Endothelial cell of umbilical vein (primary cell): ENCODE results near the gene GPR78. TPM values are rescaled to one million over a fixed set of nuclear protein-coding genes. Genes with fewer than 3 reads are reported as not detected.

ENCODE experiments used
- BruUV-seq: library from RNA; stranded (reverse); fragments of 400-500 nt; replicated peaks from 2 replicates; lab custom pipeline; 2021; lab: Mats Ljungman, UMichigan
- CTCF ChIA-PET: fragments of 300-600, 350-600 bp; sonication (Branson Sonifier 250); formaldehyde crosslinking; loops from one replicate; lab custom pipeline; 2021; ENCODE audit warnings: antibody characterized with exemption, inconsistent platforms; lab: Charles Lee
- POLR2A ChIA-PET: fragments of 300-600, 350-600 bp; sonication (Branson Sonifier 250); formaldehyde crosslinking; loops from one replicate; lab custom pipeline; 2021; ENCODE audit warnings: antibody characterized with exemption, inconsistent platforms; lab: Charles Lee
- DNase-seq: peaks from one replicate; pipeline ENCODE4 v3.0.0-alpha.2; 2011; ENCODE audit warnings: low read depth, low spot score
- FAIRE-seq: peaks from 2 replicates; lab custom pipeline; 2011; peaks lifted over from hg19 to GRCh38; lab: Jason Lieb, UNC
- H2AFZ ChIP-seq: 2 replicates; pipeline ENCODE4 v1.6.0; 2012; ENCODE audit warnings: low read depth, low read length, control low read depth, inconsistent platforms
- H3K27ac ChIP-seq: 2 replicates; pipeline ENCODE4 v1.5.1; 2011; ENCODE audit warnings: low read depth, mild to moderate bottlenecking, control low read depth, low read length, moderate library complexity; ENCODE audit not compliant: insufficient read depth
- H3K27me3 ChIP-seq, 2 experiments: 2 replicates each; pipeline versions ENCODE4 v1.6.0 to v1.6.1; 2011; ENCODE audit warnings: low read length in 2 of 2, mixed read lengths in 1 of 2; ENCODE audit not compliant: control insufficient read depth in 2 of 2, insufficient read depth in 2 of 2
- H3K36me3 ChIP-seq, 2 experiments: 2 replicates in 1 of 2; 3 replicates in 1 of 2; pipeline ENCODE4 v1.5.1; 2011; ENCODE audit warnings: low read length in 2 of 2, mild to moderate bottlenecking in 1 of 2, moderate library complexity in 1 of 2; ENCODE audit not compliant: control insufficient read depth in 2 of 2, insufficient read depth in 2 of 2; ENCODE audit errors: extremely low read depth in 1 of 2
- H3K4me1 ChIP-seq: 3 replicates; pipeline ENCODE4 v1.5.1; 2011; ENCODE audit warnings: mild to moderate bottlenecking, low read length; ENCODE audit not compliant: control insufficient read depth, insufficient read depth; ENCODE audit errors: extremely low read depth
- H3K4me2 ChIP-seq: 2 replicates; pipeline ENCODE4 v1.6.1; 2011; ENCODE audit warnings: low read length, control low read depth, mixed read lengths; ENCODE audit not compliant: insufficient read depth
- H3K4me3 ChIP-seq, 3 experiments: fragments of 200-600 bp in 1 of 3; sonication (generic), shearing (Covaris generic) in 1 of 3; replicated peaks in 1 of 3; 2 replicates each; pipeline ENCODE4 v1.5.1; 2011 to 2016; ENCODE audit warnings: control low read depth in 3 of 3, low read length in 3 of 3, mild to moderate bottlenecking in 2 of 3, inconsistent platforms in 1 of 3, low read depth in 1 of 3, moderate library complexity in 1 of 3; ENCODE audit not compliant: insufficient read depth in 1 of 3
- H3K79me2 ChIP-seq: 2 replicates; pipeline ENCODE4 v1.6.0; 2012; ENCODE audit warnings: low read length, inconsistent platforms; ENCODE audit not compliant: control insufficient read depth, insufficient read depth
- H3K9ac ChIP-seq: replicated peaks from 2 replicates; pipeline ENCODE3; 2011; ENCODE audit warnings: low read length, control low read depth; ENCODE audit not compliant: insufficient read depth; ENCODE audit errors: extremely low read depth
- H3K9me1 ChIP-seq: replicated peaks from 3 replicates; pipeline ENCODE4 v1.6.0; 2011; ENCODE audit warnings: mild to moderate bottlenecking, low read length; ENCODE audit not compliant: control insufficient read depth, insufficient read depth; ENCODE audit errors: extremely low read depth
- H3K9me3 ChIP-seq: replicated peaks from 2 replicates; pipeline ENCODE4 v1.5.1; 2012; ENCODE audit warnings: low read length, inconsistent platforms; ENCODE audit not compliant: control insufficient read depth, insufficient read depth
- H4K20me1 ChIP-seq: replicated peaks from 2 replicates; pipeline ENCODE3; 2011; ENCODE audit warnings: mild to moderate bottlenecking, low read length; ENCODE audit not compliant: control insufficient read depth, insufficient read depth; ENCODE audit errors: extremely low read depth
- CTCF ChIP-seq, 2 donors: IDR thresholded peaks; 1 replicate in 1 of 2; 2 replicates in 1 of 2; pipeline ENCODE4 v1.5.1; 2011; ENCODE audit warnings: low read length in 2 of 2, mild to moderate bottlenecking in 2 of 2, moderate library complexity in 2 of 2, control low read depth in 1 of 2, inconsistent platforms in 1 of 2, low read depth in 1 of 2; ENCODE audit not compliant: insufficient read depth in 1 of 2; ENCODE audit errors: extremely low read depth in 1 of 2
- EZH2 ChIP-seq: IDR thresholded peaks from 2 replicates; pipeline ENCODE4 v1.6.1; 2012; ENCODE audit warnings: borderline replicate concordance, low read depth, mild to moderate bottlenecking, moderate library complexity, low read length, inconsistent platforms; ENCODE audit not compliant: severe bottlenecking
- FOS ChIP-seq: IDR thresholded peaks from 2 replicates; pipeline ENCODE4 v1.6.1; 2011; ENCODE audit warnings: mild to moderate bottlenecking, low read length, moderate library complexity, borderline replicate concordance; ENCODE audit not compliant: insufficient read depth
- GATA2 ChIP-seq: IDR thresholded peaks from 2 replicates; pipeline ENCODE4 v1.7.0; 2011; ENCODE audit warnings: low read depth, mild to moderate bottlenecking, moderate library complexity, mixed read lengths, low read length; ENCODE audit not compliant: insufficient read length, insufficient read depth
- JUN ChIP-seq: IDR thresholded peaks from 2 replicates; pipeline ENCODE4 v1.6.1; 2011; ENCODE audit warnings: borderline replicate concordance, low read depth; ENCODE audit not compliant: insufficient read length, insufficient read depth
- MAX ChIP-seq: IDR thresholded peaks from 2 replicates; pipeline ENCODE4 v1.6.1; 2011; ENCODE audit not compliant: insufficient read depth, insufficient read length
- MYC ChIP-seq: IDR thresholded peaks from one replicate; pipeline ENCODE4 v1.6.1; 2011; ENCODE audit warnings: mild to moderate bottlenecking, low read depth, low read length
- POLR2A ChIP-seq: IDR thresholded peaks from 2 replicates; pipeline ENCODE4 v1.6.1; 2012; ENCODE audit warnings: low read depth, mild to moderate bottlenecking, control low read depth, low read length
- POLR2AphosphoS5 ChIP-seq: IDR thresholded peaks from 2 replicates; pipeline ENCODE4 v1.6.1; 2012; ENCODE audit warnings: low read depth, mild to moderate bottlenecking, control low read depth, low read length, moderate library complexity; ENCODE audit not compliant: insufficient read depth
- dilution Hi-C: fragments of 300-500 bp; cut with MboI; formaldehyde crosslinking; loops from one replicate; pipeline ENCODE4 v1.15.0; 2019; ENCODE audit warnings: low sequenced_read_pairs; ENCODE audit not compliant: extremely low pct_ligation_motif_present
- intact Hi-C: fragments of 100-400 bp; cut with micrococcal nuclease; formaldehyde crosslinking; loops from one replicate; pipeline ENCODE4 v1.10.0; 2022
- polyA plus RNA-seq, 4 experiments: library from polyadenylated mRNA; depleted of rRNA in 3 of 4; stranded (reverse) in 3 of 4; unstranded in 1 of 4; fragments of >200 nt; gene quantifications; 2 replicates each; pipeline versions ENCODE4 v1.2.1 to v1.2.3, GENCODE V29; 2011 to 2012; ENCODE audit warnings: missing spikeins in 1 of 4
- total RNA-seq: library from RNA; stranded (reverse); gene quantifications from 2 replicates; pipeline ENCODE4 v1.2.3, GENCODE V29; 2021

Gene GPR78
- total and polyA plus RNA-seq, 2 donors (not counting 3 experiments of a cell fraction or from before 2014, with no cell fraction given): not detected

DNA sequence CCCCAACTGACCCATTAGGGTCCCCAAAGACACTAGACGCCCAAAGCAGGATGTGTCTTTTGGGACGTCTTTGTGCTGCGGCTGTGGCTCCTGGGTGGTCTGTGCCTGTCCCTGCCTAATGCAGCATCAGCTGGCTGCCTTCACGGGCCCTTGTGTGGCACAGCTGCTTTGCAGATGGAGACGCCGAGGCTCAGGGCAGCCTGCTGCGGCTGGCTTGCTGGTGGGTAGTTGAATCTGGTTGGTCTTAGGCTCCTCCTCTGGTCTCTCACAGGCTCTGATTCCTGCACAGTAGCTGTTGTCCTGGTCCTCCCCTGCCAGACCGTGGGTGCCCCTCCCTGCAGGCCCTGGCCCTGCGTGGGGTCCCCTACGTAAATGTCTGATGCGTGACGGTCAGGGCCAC, 20.5 kb downstream of the GPR78 start:
- H3K9me1 ChIP-seq: no peaks in the 10 kb centered on the region
- ChIA-PET POLR2A (no interaction called here), CTCF (no interaction called here)
- no peak overlapping the region for H2AFZ ChIP-seq
- DNase-seq (no peak), FAIRE-seq (no peak)
- intact Hi-C loops: no loop called here
- dilution Hi-C loops: no loop called here
- no peaks in the 10 kb centered on the region for H4K20me1 ChIP-seq
- H3K27ac ChIP-seq: no peak overlapping the region
- no peak overlapping the region for H3K9ac ChIP-seq
- H3K4me3 ChIP-seq: no peak overlapping the region
- no TSS peak for BruUV-seq
- TF ChIP-seq CTCF (IDR thresholded peaks at IDR 0.05; ENCODE audit: extremely low read depth in 1 of 2, insufficient read depth in 1 of 2, low read depth in 1 of 2, low read length in 2 of 2) (no peak), GATA2 (no peak), POLR2A (no peak), FOS (no peak), MAX (no peak), MYC (no peak), JUN (no peak), EZH2 (no peak), POLR2AphosphoS5 (no peak)
- H3K36me3 ChIP-seq: no peaks in the 10 kb centered on the region
- H3K27me3 ChIP-seq: no peaks in the 10 kb centered on the region
- H3K4me1 ChIP-seq: no peaks in the 10 kb centered on the region
- no peaks in the 10 kb centered on the region for H3K79me2 ChIP-seq
- H3K9me3 ChIP-seq: no peaks in the 10 kb centered on the region
- H3K4me2 ChIP-seq: no peak overlapping the region
